COLO668 (cell line): Measurements from ENCODE around the gene GRK2.
"Not testable (repeated sequence)": the region's sequence is repeated elsewhere in the genome, so short reads cannot be mapped to it uniquely, and the experiment has no call there.

Source experiments
- DNase-seq: peaks from one replicate; lab custom pipeline; 2025; ENCODE audit not compliant: unreplicated experiment; lab: John Stamatoyannopoulos, UW

The GRK2 gene

DNA sequence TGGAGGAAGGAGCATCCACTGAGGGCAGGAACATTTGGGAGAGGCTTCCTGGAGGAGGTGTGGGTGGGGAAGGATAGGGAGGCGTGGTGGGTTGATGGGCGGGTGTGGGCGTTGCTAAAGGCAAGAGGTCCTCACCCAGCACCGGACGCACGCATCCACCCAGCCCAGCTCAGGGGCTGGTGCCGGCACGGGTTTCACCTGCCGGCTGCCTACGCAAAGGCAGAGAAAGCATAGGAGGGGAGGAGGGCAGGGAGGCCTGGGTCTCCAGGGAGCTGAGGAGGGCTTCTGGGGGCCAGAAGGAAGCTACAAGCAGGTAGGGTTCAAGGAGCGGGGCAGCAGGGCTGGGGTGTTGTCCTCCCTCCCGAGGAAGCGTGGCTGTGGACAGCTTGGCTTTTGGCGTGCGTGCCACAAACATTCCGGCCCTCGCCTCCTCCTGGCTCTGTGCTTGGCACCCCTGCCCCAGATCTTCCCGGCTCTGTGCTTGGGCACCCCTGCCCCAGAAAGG is 44.8 kb downstream of the GRK2 start:
- DNase-seq: no peak

DNA sequence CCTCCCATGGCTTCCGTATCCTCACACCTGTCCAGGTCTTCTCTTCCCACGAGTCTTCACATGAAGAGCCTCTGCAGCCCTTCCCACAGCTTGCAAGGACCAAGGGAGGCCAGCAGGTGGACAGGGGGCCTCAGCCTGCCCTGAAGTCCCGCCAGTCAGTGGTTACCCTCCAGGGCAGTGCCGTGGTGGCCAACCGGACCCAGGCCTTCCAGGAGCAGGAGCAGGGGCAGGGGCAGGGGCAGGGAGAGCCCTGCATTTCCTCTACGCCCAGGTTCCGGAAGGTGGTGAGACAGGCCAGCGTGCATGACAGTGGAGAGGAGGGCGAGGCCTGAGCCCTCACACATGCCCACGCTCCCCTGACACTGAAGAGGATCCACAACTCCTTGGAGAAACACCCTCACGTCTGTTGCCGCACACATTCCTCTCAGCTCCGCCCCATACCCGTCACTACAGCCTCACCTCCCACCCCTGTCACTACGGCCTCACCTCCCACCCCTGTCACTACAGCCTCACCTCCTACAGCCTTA is 45.3 kb downstream of the GRK2 start:
- DNase-seq: no peak

DNA sequence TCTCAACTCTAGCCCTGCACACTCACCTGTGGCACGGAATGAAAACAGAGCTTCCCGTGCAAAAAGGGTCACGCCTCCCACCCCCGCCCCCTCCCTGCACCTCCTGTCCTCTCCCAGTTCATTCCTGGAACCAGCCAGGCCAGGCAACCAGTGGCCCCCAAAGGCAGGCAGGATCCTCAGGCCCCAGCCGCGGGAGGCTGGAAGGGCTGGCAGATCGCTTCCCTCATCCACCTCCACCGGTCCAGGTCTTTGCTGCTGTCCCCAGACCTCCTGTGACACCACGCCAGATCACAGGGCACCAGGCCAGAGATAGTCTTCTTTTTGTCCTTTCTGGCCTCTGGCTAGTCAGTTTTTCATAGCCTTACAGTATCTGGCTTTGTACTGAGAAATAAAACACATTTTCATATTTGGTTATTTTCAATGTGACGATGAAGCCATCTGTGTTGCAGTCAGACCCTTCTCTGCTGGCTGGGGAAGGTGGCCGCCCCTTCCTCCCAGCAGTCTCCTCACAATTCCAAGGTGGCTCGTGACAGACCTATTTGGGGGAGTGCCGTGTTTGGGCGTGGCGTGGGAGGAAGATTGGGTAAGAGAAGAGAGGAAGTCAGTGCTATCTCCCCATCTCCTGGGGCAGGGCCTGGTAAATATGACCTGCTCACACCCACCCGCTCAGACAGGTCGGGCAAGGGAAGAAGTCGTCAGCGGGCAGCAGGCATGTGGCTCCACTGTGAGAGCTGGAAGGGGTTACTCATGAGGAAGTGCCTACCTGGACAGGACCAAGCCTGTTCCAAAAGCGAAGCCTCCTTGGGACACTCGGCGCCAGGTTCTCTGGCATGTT is 46.1 kb downstream of the GRK2 start:
- no peak for DNase-seq

DNA sequence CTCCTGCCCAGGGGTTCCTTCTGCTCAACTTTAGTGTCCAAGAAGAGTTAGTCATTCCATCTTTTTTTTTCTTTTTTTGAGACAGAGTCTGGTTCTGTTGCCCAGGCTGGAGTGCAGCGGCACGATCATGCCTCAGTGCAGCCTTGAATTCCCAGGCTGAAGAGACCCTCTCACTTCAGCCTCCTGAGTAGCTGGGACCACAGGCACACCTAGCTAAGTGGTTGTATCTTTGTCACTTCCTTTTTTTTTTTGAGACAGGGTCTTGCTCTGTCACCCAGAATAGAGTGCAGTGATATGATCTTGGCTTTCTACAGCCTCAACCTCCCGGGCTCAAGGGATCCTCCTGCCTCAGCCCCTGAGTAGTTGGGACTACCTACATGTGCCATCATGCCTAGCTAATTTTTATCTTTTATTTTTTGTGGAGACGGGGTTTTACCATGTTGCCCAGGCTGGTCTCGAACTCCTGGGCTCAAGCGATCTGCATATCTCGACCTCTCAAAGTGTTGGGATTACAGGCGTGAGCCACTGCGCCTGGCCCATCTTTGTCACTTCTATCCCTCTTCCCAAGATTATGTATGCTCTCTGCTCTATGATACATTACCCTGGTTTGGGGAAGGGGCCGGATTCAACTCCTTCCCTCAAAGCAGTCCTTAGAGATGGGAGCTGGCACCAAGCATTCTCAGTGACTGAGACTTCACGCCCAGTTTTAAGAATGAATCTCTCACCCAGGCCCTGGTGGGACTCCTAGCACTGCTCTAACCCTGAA is 47.0 kb downstream of the GRK2 start:
- no peak for DNase-seq

DNA sequence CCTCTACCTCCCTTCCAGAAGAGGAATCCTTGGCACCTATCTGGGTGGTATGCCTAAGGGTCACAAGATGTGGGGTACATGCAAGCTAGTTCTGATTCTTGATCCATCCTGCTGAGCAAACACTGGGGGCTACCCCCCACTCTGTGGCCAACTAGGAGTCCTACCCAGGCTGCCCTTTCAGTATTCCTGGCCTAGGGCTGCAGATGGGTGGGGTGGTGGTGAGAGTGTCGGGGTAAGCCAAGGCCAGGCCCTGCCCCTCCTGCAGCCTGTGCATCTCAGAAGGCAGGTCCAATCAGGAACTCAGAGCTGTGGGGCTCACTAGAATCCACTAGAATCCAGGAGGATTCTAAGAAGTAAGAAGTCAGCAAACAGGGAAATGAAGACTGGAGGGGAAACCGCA is 47.9 kb downstream of the GRK2 start:
- no peak for DNase-seq

DNA sequence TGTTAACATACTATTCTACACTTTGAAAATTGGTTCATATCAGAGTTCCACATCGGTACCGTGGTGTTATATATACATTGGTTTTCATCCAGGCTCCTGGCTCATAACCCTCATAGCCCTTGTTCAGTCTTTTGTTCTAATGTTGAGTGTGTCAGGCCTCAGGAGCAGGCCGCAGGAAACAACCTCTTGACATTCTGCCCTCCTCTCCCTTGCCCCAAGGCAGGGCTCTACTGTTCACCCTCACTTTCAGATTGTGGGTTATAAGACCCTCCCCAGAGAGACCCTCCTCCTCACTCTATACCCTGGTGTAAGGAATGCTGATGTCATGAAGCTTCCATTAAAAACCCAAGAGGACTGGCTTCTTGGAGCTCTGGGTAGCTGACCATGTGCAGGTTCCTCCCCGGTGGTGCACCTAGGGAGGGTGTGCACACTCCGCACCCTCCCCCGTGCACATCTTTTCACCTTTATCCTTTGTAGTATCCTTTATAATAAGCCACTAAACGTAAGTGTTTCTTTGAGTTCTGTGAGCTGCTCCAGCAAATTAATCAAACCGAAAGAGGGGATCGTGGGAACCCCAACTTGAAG is 49.1 kb downstream of the GRK2 start:
- DNase-seq: no peak

DNA sequence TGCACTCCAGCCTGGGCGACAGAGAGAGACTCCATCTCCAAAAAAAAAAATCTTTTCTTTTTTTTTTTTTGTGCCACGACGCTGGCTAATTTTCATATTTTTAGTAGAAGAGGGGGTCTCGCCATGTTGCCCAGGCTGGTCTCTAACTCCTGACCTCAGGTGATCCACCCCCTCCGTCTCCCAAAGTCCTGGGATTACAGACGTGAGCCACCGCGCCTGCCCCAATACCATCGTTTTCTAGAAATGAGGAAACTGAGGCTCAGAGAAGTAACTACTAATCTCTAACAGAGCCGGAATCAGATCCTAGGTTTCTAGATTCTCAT is 50.6 kb downstream of the GRK2 start:
- no peak for DNase-seq

DNA sequence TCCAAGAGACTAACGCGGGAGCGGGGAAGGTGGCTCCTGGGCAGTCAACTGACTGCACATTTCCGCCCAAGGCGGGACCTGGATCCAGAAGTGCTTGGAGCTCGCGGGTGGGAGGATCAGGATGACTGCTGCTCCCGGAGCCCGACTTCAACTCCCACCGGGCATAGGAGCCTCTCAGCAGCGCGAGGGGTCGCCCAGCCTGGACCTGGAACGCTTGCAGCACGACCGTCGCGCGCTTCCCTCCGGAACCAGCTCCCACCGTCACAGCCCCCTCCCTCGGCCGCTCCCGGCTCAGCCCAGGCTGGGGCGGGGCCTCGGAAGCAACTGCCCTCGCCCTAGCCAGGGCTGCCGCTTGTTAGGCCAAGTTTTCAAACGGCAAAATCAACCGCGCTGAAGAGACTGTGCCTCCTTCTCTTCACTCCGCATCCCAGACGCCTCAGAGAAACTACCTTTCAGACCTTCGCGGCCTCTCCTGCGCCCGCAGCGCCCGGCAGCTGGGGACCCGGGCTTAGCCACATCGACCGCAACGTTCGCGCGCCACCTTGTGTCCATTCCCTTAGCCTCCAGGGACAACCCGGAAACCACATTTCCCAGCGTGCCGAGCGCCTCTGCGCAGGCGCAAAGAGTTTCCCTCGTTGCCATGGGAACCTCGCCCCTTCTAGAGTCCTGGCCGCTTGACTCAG is 51.1 kb downstream of the GRK2 start:
- peak; percentile 97 for DNase-seq

DNA sequence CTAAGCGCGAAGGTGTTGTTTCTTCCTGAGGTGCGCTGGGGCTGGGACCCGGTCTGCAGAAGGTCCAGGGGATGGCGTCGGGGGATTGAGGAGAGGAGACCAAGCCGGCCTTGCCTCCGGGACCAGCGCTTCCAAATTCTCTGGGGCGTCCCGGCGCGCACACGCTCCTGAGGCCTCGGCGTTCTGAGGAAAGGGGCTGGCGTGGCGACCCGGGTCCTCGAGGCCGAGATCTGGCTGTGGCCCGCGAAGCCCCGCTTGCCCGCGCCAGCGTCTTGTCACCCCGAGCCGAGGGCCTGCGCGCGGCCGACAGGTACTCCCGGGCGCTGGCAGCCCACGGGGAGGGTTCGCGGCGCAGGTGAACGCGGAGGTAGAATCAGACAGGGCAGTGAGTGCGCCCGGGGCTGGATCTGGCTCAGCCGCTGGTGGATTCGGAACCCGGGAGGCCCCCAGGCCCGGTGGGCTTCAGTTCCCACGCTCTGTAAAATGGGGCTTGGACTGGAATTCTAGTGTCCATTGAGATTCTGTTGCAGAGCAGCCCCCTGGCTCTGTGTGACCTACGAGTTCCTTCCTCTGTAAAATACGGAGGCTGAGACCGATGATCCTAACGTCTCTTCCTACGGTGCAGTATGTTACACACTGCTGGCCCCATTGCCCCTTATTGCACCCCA is 51.7 kb downstream of the GRK2 start:
- peak; percentile 62 for DNase-seq

DNA sequence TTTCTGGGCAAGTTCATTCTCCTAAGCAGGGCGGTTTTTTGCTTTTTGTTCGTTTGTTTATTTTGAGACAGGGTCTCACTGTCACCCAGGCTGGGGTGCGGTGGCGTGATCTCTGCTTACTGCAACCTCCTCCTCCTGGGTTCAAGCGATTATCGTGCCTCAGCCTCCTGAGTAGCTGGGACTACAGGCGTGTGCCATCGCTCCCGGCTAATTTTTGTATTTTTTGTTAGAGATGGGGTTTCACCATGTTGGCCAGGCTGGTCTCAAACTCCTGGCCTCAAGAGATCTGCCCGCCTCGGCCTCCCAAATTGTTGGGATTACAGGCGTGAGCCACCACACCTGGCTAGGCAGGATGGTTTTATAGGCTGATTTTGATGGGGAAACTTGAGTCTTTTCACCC is 52.6 kb downstream of the GRK2 start:
- DNase-seq: not testable (repeated sequence)

DNA sequence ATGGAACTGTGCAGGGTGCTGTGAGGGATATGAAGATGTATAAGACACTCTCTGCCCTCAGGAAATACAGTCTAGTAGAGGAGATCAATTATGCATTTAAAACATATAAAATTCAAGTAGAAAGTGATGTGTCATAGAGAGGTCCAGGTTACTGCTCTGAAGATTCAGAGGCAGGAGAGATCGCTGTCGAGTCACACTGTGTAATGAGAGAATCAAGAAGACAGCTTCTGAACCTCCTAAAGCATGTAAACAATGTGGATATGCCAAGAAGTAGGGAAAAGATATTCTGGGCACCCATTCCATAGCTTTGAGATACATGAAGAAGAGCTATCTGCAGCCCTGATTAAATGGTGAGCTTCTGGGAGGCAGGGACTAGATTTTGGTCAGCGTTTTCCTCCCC is 53.7 kb downstream of the GRK2 start:
- no peak for DNase-seq

DNA sequence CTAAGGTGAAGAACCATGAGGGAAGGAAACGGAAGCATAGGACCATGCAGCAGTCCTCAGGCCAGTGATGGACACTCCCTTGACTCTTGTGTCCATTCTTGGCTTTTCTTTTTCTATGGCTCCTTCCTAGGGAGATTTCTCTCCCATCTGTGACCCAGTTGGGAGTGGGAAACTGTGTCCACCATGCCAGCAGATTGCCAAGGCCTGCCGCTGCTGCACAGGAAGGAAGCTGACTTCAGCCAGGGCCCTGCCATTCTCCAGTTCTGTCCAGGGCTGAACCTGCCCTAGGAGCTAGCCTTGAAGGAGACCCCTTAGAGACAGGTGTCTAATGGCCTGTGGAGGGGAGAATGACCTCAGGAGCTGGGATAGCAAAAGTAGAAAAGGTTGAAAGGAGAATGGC is 54.4 kb downstream of the GRK2 start:
- DNase-seq: no peak

DNA sequence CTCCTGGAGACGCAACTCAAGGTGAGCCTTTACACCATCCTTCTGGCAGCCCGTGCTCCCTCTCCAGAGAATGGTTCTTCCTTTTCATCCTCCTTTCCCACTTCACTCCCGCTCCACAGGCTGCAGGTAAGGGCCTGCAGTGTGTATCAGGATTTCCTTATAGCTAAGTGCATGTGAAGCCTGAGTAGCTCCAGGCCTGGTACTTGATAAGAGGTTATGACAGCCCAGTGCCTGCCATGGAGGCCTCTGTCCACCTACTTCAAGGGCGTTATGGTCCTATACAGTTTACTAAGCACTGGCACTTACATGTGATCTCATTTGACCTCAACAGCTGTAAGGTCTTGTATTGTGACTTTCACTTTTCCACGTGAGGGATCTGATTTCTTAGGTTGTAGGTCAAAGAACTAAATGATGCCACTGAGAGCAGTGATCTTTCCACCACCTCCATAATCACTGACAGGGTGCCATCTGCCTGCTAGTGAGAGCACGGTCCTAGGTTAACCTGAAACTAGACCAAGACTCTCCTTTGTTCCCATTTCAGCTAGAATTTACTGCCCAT is 55.1 kb downstream of the GRK2 start:
- DNase-seq: no peak

DNA sequence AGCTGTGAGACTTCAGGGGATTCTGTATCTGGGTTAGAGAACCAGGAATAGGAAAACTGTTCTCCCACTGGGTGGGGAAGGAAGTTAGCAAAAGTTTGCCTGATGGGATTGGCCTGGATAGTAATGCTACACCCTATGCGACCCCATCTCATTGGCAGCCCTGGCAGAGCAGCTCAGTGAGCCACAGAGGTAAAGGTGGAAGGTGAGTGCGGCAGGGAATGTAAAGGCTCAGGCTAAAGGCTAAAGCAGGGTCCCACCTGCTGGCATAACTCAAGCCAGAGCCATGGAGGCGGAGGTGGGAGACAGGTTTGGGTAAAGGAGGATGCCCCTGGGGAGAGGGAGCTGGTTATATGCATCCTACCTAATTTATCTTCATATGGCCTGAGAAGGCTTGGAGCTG is 55.8 kb downstream of the GRK2 start:
- no peak for DNase-seq

DNA sequence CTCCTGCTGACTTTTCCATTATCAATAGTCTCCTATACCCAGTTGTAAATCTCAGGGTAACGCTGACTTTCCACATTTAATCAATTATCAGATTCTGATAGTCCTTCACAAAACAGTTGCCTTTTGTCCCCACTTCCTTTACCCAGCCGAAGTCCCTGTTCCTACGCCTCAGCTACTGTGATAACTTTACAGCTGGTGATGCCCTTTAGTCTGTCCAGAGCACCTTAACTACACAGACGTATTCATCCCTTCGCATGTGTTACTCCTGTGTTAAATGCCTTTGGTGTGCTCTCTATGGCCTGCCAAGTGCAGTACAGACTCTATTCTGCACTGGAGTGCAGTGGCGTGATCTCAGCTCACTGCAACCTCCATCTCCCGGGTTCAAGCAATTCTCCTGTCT is 57.3 kb downstream of the GRK2 start:
- no peak for DNase-seq

DNA sequence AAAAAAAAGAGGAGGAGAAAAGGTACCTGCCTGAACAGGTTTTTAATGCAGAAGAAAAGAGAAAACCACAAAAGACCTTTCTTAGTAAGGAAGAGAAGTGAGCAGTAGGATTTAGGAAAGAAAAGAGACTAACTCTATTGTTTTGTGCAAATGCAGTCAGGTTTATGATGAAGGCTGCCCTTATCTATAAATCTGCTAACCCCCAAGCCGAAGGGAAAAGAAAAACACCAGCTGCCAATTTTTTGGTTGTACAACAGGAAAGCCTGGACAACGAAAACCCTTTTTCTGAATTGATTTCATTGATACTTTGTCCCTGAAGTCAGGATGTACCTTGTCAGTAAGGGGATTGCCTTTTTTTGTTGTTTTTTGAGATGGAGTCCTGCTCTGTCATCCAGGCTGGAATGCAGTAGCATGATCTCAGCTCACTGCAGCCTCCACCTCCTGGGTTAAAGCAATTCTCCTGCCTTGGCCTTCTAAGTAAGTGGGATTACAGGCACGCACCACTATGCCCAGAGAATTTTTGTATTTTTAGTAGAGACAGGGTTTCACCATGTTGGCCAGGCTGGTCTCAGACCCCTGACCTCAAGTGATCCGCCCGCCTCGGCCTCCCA is 65.9 kb downstream of the GRK2 start:
- DNase-seq: no peak
